ENCODE measurements around the gene AGBL5. TPM values are rescaled to one million over a fixed set of nuclear protein-coding genes. Genes with fewer than 3 reads are reported as not detected.

Gene AGBL5
- total and polyA plus RNA-seq, 9 of the 15 experiments (the other 6 are each of a cell fraction or from before 2014, with no cell fraction given) = 3.3 to 52.7 (median 26.2) TPM

DNA sequence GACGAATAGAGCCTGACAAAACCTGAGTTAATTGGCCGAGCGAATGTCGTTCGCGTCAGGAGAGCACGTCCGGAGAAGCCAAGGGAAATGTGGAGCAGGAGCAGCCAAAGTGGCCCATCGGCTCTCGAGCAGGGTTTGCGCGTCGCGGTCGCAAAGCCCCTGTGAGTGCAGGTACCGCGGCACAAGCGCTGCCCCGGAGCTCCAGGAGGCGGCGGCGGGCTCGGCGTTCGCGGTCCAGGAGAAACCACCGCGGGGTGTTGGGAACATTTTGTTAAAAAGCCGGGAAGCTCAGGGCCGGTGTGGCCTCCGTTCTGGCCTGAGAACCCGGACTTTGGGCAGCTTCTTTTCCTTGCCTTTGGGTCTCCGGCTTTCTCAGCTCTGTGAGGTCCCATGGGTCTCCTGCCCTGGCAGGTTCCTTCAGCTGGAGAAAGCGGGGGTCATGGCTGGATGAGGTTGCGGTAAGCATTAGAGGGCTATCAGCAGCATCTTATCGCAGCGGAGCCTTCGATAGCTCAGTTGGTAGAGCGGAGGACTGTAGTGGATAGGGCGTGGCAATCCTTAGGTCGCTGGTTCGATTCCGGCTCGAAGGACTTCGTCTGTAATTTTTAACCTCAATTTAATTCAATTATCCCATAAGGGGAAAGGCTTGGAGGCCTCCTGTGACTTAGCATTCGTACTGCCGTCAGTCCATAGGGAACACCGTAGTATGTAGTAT, 1.0 kb upstream of the AGBL5 start (continued):
- TF ChIP-seq, protein P1, sequence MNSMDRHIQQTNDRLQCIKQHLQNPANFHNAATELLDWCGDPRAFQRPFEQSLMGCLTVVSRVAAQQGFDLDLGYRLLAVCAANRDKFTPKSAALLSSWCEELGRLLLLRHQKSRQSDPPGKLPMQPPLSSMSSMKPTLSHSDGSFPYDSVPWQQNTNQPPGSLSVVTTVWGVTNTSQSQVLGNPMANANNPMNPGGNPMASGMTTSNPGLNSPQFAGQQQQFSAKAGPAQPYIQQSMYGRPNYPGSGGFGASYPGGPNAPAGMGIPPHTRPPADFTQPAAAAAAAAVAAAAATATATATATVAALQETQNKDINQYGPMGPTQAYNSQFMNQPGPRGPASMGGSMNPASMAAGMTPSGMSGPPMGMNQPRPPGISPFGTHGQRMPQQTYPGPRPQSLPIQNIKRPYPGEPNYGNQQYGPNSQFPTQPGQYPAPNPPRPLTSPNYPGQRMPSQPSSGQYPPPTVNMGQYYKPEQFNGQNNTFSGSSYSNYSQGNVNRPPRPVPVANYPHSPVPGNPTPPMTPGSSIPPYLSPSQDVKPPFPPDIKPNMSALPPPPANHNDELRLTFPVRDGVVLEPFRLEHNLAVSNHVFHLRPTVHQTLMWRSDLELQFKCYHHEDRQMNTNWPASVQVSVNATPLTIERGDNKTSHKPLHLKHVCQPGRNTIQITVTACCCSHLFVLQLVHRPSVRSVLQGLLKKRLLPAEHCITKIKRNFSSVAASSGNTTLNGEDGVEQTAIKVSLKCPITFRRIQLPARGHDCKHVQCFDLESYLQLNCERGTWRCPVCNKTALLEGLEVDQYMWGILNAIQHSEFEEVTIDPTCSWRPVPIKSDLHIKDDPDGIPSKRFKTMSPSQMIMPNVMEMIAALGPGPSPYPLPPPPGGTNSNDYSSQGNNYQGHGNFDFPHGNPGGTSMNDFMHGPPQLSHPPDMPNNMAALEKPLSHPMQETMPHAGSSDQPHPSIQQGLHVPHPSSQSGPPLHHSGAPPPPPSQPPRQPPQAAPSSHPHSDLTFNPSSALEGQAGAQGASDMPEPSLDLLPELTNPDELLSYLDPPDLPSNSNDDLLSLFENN (IDR thresholded peaks at IDR 0.05; ENCODE audit: low read depth in 2 of 2, low read length in 2 of 2) = 0 out of 4 replicates have a peak, but pooled peaks of 1 of the 2 experiments have one; percentile 41
- peak; percentile 62; the same call in 1 of the 2 replicates for TF ChIP-seq SREBF1 (IDR thresholded peaks at IDR 0.05; ENCODE audit: borderline replicate concordance, low read depth, low read length)
- TF ChIP-seq, protein P2, sequence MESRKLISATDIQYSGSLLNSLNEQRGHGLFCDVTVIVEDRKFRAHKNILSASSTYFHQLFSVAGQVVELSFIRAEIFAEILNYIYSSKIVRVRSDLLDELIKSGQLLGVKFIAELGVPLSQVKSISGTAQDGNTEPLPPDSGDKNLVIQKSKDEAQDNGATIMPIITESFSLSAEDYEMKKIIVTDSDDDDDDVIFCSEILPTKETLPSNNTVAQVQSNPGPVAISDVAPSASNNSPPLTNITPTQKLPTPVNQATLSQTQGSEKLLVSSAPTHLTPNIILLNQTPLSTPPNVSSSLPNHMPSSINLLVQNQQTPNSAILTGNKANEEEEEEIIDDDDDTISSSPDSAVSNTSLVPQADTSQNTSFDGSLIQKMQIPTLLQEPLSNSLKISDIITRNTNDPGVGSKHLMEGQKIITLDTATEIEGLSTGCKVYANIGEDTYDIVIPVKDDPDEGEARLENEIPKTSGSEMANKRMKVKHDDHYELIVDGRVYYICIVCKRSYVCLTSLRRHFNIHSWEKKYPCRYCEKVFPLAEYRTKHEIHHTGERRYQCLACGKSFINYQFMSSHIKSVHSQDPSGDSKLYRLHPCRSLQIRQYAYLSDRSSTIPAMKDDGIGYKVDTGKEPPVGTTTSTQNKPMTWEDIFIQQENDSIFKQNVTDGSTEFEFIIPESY (CRISPR knock-in tag; IDR thresholded peaks at IDR 0.05) = peak; percentile 99
- TF ChIP-seq CREM (IDR thresholded peaks at IDR 0.05; ENCODE audit: low read depth) = peak; percentile 71
